ENCODE measurements around the gene FAM20A.

Gene FAM20A

DNA sequence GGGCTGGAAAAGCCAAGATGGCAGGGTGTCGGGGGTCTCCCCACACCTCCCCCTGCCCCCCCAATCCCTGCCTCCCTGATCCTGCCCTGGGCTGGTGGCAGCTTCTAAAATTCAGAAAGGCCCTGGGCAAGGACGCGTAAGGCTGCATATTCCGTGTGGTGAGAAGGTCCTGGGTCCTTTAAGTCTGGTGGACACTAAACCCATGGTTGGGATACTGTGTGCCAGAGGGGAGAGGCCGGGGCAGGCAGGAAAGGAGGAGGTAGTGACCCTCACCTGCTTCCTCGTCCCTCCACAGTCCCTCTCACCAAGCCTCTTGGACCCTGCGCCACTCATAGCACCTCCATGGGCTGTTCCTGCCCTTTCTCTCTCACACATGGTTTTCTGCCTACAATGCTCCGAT, 60.2 kb downstream of the FAM20A start:
- H3K4me1 ChIP-seq (ENCODE audit: insufficient read depth, low read length), result no peaks in the 10 kb centered on the region
- no peak overlapping the region for H3K27ac ChIP-seq (ENCODE audit: low read length)
- no peak overlapping the region for H2AFZ ChIP-seq (ENCODE audit: low read depth, low read length)
- H3K4me2 ChIP-seq (ENCODE audit: insufficient read depth, low read length), result no peak overlapping the region
- no peaks in the 10 kb centered on the region for H3K27me3 ChIP-seq (ENCODE audit: insufficient read depth, low read length, poor library complexity)
- no peaks in the 10 kb centered on the region for H3K9me3 ChIP-seq (ENCODE audit: insufficient read depth, low read length, severe bottlenecking)
- H3K9ac ChIP-seq (ENCODE audit: low read depth, low read length), result no peak overlapping the region
- peaks cover 10% of the 10 kb centered on the region; the same call in 1 of the 2 replicates for H3K36me3 ChIP-seq (ENCODE audit: insufficient read depth, low read length)
- DNase-seq, result no peak
- no peak; the same call in 2 of the 3 replicates for ATAC-seq (ENCODE audit: insufficient read depth, low read depth)
- TF ChIP-seq EZH2 (IDR thresholded peaks at IDR 0.05; ENCODE audit: borderline replicate concordance, low read depth, low read length, severe bottlenecking), result no peak
- TF ChIP-seq, protein P1, sequence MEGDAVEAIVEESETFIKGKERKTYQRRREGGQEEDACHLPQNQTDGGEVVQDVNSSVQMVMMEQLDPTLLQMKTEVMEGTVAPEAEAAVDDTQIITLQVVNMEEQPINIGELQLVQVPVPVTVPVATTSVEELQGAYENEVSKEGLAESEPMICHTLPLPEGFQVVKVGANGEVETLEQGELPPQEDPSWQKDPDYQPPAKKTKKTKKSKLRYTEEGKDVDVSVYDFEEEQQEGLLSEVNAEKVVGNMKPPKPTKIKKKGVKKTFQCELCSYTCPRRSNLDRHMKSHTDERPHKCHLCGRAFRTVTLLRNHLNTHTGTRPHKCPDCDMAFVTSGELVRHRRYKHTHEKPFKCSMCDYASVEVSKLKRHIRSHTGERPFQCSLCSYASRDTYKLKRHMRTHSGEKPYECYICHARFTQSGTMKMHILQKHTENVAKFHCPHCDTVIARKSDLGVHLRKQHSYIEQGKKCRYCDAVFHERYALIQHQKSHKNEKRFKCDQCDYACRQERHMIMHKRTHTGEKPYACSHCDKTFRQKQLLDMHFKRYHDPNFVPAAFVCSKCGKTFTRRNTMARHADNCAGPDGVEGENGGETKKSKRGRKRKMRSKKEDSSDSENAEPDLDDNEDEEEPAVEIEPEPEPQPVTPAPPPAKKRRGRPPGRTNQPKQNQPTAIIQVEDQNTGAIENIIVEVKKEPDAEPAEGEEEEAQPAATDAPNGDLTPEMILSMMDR (IDR thresholded peaks at IDR 0.05; ENCODE audit: borderline replicate concordance, extremely low read depth, low read length, poor library complexity, severe bottlenecking), result no peak
- no peak overlapping the region for H3K4me3 ChIP-seq (ENCODE audit: low read depth in 1 of 2, low read length in 2 of 2)
- no peaks in the 10 kb centered on the region for H3K79me2 ChIP-seq (ENCODE audit: insufficient read depth, low read length)
- no peaks in the 10 kb centered on the region for H4K20me1 ChIP-seq (ENCODE audit: insufficient read depth, low read length)

DNA sequence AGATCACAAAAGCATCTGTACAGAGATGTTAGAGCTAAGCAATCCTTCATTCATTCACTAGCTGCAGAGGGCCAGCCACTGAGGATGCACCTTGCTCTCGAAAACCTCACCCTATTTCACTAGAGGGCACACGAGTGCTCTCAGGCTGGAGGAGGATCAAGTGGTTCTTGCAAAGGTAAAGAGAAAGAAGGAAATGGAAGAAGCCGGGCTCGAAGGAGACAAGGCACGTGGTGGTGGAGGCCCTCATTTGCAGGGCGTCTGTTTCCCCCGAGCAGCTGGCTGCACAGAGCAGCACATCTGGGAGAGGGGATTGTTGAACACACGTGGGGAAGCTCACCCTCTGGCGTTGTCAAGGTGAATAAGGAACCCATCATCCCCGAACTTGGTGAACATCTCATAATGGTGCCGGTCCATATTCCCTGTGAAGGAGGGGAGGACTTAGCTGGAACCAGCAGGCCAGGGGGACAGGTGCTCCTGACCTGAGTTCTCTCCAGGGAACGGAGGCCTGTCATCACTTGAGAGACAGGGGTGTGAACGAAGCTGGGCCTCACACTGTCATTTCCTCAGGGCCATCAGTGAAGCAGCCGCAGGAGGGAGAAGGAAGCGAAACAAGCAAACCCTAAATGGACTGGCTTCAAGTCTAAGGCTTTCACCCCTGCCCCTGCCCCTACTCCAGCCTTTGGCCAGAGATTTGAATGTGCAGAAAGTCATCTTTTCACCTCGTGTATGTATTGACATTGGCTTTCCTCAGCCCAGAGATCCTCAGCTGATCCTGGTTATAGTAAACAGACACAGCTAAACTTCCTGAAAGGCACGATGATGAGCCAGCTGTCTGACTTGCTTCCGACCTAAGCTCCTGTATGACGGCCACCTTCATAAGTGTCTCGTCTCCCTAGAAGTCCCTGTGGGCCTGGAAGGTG, 61.4 kb downstream of the FAM20A start:
- Histone ChIP-seq H2AFZ (ENCODE audit: low read depth, low read length) (no peak overlapping the region), H3K79me2 (ENCODE audit: insufficient read depth, low read length) (no peaks in the 10 kb centered on the region), H3K36me3 (ENCODE audit: insufficient read depth, low read length) (peaks cover 19% of the 10 kb centered on the region; the same call in 1 of the 2 replicates), H4K20me1 (ENCODE audit: insufficient read depth, low read length) (no peaks in the 10 kb centered on the region), H3K9ac (ENCODE audit: low read depth, low read length) (no peak overlapping the region), H3K4me2 (ENCODE audit: insufficient read depth, low read length) (no peak overlapping the region), H3K9me3 (ENCODE audit: insufficient read depth, low read length, severe bottlenecking) (no peaks in the 10 kb centered on the region), H3K27ac (ENCODE audit: low read length) (no peak overlapping the region), H3K4me1 (ENCODE audit: insufficient read depth, low read length) (no peaks in the 10 kb centered on the region), H3K27me3 (ENCODE audit: insufficient read depth, low read length, poor library complexity) (no peaks in the 10 kb centered on the region), H3K4me3 (ENCODE audit: low read depth in 1 of 2, low read length in 2 of 2) (no peak overlapping the region)
- ATAC-seq (ENCODE audit: insufficient read depth, low read depth) (peak; percentile 37; the same call in 1 of the 3 replicates), DNase-seq (no peak)
- TF ChIP-seq, protein P1 (IDR thresholded peaks at IDR 0.05; ENCODE audit: borderline replicate concordance, extremely low read depth, low read length, poor library complexity, severe bottlenecking), result no peak
- no peak for TF ChIP-seq EZH2 (IDR thresholded peaks at IDR 0.05; ENCODE audit: borderline replicate concordance, low read depth, low read length, severe bottlenecking)

DNA sequence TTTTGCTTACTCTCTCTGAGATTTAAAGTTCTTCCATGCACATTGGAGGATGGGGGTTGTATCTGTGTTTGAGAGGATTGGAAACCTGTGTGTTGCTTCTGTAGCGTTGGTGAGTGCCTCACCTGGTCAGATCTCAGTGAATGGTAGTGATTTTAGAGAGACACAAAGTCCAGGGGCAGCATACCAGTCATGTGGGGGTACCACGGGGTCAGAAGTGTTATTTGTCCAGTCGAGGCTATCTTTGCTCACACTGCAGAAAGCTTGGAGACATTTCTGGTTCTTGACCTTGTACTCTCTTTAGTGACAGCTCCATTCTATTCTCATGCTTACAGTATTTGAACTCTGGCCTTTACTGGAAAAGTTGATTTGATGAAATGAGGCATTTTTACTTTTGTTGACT, 65.2 kb downstream of the FAM20A start:
- DNase-seq (no peak), ATAC-seq (ENCODE audit: insufficient read depth, low read depth) (no peak)
- Histone ChIP-seq H3K79me2 (ENCODE audit: insufficient read depth, low read length) (no peaks in the 10 kb centered on the region), H3K36me3 (ENCODE audit: insufficient read depth, low read length) (peaks cover 43% of the 10 kb centered on the region; the same call in 1 of the 2 replicates), H4K20me1 (ENCODE audit: insufficient read depth, low read length) (no peaks in the 10 kb centered on the region), H3K4me3 (ENCODE audit: low read depth in 1 of 2, low read length in 2 of 2) (no peak overlapping the region), H3K9ac (ENCODE audit: low read depth, low read length) (no peak overlapping the region), H3K4me1 (ENCODE audit: insufficient read depth, low read length) (no peaks in the 10 kb centered on the region), H3K27me3 (ENCODE audit: insufficient read depth, low read length, poor library complexity) (no peaks in the 10 kb centered on the region), H3K4me2 (ENCODE audit: insufficient read depth, low read length) (no peak overlapping the region), H3K9me3 (ENCODE audit: insufficient read depth, low read length, severe bottlenecking) (no peaks in the 10 kb centered on the region), H3K27ac (ENCODE audit: low read length) (no peak overlapping the region), H2AFZ (ENCODE audit: low read depth, low read length) (no peak overlapping the region)
- TF ChIP-seq EZH2 (IDR thresholded peaks at IDR 0.05; ENCODE audit: borderline replicate concordance, low read depth, low read length, severe bottlenecking), result no peak
- TF ChIP-seq, protein P1 (IDR thresholded peaks at IDR 0.05; ENCODE audit: borderline replicate concordance, extremely low read depth, low read length, poor library complexity, severe bottlenecking), result no peak

All from DND-41 (cell line).